H1 (cell line): ENCODE data around the gene CTIF. TPM values are rescaled to one million over a fixed set of nuclear protein-coding genes. Genes with fewer than 3 reads are reported as not detected.

Source experiments
- CHD7 ChIP-seq: fragments of 300-600 bp; sonication (generic); IDR thresholded peaks from 2 replicates; pipeline ENCODE4 v1.7.1; 2012; ENCODE audit warnings: low read length, moderate library complexity, mild to moderate bottlenecking, inconsistent platforms; ENCODE audit not compliant: insufficient replicate concordance
- polyA plus RNA-seq, 7 experiments: library from polyadenylated mRNA; depleted of rRNA in 3 of 7; stranded (reverse) in 5 of 7; unstranded in 2 of 7; fragments of >200 nt in 5 of 7; fragments of 200-250 nt in 2 of 7; gene quantifications; 1 replicate in 5 of 7; 2 replicates in 1 of 7; 4 replicates in 1 of 7; pipeline versions ENCODE4 v1.2.1 to v1.2.3, GENCODE V29; 2011 to 2013; ENCODE audit warnings: missing spikeins in 2 of 7, mixed read lengths in 2 of 7
- total RNA-seq: library from RNA; stranded (reverse); fragmentation: NEBNext Ultra II Directional; extraction: Animal tissue kit (Norgen Biotek cat#: 25700); gene quantifications from 2 replicates; pipeline ENCODE4 v1.2.1, GENCODE V29; 2021

The CTIF gene
- total and polyA plus RNA-seq, 2 of the 8 experiments (the other 6 are each of a cell fraction or from before 2014, with no cell fraction given), result 9.0 to 17.8 TPM

GRCh38 chr18:48819276-48819675 lies 280.4 kb downstream of the CTIF start (continued):
- TF ChIP-seq CHD7, result no peak
- TF ChIP-seq, all 59 proteins: peak for 0
